Stimulated activated CD8-positive, alpha-beta memory T cell treated with anti-CD3 and anti-CD28 coated beads, Interleukin-7, amount 100 ng/mL, for 24 hours (primary cell): Measurements from ENCODE around the gene PPP4C.
"Not testable (repeated sequence)": the region's sequence is repeated elsewhere in the genome, so short reads cannot be mapped to it uniquely, and the experiment has no call there.

Experiments used
- DNase-seq: peaks from one replicate; pipeline ENCODE4 v3.0.0-alpha.2; 2020; ENCODE audit warnings: low read depth

PPP4C gene

DNA sequence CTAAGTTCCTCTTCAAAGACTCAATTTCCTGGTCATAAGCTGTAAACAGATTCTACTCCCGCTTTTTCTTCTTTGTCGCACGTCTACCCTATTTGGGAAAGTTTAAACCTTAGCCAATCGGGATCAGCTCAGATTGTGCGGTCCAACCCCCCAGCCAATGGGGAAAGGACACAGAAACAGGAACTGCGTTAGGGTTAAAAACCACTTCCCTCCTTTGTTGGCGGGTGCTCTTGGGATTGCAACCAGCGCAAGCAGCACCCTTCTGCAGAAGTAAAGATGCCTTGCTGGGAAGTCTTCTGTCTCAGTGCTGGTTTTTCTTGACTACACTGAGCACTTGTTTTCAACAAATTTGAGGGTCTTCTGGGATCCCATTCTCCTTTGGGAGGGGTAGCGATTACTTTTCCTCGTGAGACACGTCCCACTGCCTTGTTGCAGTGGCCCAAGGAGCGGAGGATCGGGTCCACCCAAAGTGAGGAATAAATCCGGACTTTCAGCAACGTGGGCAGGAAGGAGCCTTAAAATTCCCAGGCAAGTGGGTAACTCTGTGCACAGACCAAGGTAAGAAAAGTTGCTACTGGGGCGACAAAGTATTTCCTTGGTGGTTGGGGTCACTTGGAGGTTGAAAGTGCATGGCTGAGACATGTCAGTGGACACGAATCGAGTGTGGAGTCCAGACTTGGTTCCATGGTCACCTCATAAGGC, 21.2 kb downstream of the PPP4C start:
- no peak for DNase-seq

DNA sequence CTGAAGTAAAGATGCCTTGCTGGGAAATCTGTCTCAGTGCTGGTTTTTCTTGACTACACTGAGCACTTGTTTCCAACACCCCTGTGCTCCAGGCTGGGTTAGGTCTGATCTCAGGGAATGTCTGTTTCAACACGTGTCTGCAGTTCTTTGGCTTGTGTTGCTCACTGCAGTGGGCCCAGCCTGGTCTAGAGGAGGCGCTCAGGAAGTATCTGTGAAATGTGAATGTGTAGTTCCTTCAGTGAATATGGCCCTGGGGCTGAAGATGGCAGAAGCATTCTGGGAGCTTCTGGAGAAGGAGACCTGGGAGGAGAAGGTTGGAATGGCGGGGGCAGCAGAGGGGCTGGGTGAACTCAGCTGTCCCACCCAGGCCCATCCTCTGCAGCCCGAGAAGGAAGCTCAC, 28.3 kb downstream of the PPP4C start:
- no peak for DNase-seq

DNA sequence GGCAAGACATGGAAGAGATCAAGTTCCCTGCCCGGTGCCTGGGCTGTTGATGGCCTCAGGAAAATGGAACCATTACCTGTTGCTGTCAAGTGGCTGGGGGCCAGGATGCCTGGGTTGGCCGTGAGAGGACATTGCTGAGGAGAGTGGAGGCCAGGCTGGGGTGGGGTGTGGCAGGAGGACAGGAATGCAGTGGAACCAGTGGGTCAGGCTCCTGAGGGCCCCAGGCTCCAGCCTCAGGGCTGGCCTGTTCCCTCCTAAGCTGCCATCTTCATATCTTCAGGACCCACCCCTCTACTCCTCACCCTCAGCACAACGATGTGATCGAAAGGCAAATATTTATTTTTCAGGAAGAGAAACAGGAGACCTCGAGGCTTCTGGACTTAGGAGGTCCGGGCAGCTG, 28.7 kb downstream of the PPP4C start:
- DNase-seq: no peak

DNA sequence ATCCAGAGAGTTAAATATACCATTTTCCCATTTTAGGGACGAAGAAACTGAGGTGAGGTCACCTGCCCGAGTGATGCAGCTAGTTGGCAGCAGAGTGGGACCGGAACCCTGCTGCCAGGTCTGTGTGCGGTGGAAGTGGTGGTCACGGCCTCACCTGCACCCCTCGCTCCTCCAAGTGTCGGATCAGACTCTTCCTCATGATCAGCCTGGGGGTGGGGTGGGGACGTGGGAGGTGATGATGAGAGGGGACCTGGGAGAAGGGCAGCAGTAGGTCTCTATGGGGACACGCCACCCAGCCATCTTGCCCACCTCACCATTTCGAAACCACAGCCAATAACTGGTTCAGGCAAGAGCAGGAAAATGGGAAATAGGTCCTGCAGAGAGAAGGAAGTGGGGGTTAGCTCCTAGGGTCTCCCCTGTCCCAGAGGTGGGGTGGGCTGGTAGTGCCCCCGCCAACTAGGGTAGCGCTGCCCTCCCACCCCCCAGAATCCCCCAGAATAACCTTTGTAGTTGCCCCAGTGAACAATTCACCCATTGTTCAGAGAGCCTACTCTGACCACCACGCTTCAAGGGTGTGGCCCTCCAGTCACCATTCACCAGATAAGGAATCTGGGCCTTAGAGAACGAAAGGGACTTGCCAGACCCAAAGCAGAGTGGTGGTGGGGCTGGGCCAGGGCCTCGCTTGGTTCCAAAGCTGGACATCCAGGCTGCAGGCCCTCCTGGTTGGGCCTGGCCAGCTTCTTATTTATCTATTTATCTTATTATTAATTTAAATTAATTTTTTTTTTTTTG, 32.5 kb downstream of the PPP4C start:
- DNase-seq: no peak

DNA sequence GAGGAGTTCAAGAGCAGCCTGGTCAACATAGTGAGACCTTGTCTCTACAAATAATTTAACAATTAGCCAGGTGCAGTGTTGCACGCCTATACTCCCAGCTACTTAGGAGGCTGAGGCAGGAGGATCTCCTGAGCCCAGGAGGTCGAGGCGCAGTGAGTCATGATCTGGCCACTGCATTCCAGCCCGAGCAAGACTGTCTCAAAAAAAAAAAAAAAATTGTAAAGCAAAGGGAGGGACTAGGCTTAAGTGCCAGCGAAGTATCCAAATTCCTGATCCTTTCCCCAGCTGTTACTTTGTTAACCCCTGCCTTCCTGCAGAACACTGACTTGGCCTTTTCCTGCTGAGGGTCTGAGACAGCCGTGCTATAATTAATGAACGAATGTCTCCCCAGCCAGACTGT, 34.9 kb downstream of the PPP4C start:
- no peak for DNase-seq

DNA sequence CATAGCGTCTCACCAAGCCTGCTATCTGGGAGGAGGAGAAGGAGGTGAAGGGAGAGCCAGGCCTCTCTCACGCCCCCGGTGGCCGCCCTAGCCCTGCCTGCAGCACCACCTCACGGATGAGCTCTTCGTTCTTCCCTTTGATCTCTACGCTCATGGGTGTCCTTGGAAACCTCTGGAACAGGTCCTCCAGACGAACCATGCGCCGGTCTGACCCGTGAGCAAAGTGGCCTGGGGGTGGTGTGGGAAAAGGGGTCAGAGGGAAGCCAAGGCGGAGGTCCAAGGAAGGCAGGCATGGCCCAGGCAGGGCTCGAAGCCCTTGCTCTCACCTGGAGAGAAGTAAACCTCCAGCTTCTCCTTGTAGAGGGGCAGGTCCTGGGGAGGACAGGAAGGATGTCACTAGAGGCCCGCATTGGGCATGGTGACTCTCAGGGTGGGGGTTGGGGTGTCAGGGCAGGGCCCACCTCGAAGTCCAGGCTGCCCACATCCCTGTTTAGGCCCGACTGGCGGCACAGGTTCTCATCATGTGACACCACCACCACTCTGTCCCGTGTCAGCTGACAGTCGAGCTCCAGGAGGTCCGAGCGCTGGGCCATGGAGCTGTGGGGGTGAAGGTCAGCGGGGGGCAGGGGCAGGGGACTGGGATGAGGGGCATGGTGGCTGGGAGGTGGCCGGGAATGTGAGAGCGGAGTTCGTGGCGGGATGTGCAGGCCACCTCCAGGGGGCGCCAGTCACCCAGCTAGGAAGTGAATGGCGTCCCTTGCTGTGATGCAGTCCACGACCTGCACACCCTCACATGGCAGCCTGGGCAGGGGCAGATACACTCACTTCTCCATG, 36.6 kb downstream of the PPP4C start:
- DNase-seq: peak; percentile 37

DNA sequence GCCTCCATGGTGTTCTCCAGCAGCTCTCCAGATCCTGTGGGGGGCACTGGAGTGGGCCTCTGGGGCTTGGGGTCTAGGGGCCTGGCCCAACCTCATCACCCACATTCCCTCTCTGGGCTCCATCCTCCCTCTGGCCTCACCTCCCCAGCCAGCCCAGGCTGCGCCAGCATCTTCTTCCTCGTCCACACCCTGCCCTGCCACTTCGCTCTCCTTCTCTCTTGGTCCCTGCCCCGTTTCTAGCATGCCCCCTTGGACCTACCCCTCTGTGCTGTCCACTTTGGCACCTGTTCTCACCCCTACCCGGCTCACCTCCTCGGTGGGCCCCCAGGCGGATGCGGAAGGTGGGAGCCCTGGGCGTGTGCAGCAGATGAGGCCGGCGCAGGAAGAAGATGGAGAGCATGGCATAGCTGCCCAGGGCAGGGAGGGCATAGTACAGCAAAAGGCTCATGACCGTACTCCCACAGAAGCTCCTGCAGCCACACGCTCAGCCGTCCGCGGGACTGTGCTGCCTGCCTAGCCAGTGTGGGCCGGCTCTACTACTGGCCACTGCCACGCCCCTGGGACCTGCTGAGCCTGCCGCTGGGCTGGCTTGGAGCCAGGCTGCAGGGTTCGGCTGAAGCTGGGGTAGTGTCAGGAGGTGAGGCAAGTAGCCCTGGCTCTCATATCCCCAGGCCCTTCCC, 37.4 kb downstream of the PPP4C start, which contains the start of gene GDPD3:
Gene GDPD3 (minus strand): TSS at position 507 of the 680 bp plus-strand sequence. CDS start 59 bp downstream, at position 448.
- no peak for DNase-seq

DNA sequence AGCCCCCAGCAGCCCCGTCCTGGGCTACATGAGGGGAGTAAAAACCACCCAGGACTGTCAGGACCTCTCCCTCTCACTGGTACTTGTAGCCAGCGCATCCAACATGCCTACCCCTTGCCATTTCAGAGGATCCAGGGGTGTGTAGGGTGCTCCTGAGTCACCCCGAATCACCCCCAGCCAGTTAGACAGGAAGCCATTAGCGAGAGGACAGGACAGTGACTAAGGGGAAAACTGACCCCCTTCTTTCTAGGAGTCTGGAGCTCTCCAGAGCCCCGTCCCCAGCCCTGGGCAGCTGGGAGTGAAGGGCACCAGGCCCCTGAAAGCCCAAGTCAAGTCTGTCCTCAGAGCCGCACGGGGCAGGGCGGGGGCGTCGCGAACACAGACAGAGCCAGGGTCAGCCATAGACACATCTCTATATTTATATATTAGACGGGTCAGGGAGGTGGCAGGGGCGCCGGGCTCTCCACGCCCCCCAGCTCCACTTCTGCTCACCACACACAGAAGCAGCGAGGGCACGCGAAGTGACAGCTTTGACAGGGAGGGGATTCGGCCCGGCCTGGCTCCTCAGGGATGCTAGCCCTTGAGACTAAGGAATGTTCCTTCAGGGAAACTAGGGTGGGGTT, 38.0 kb downstream of the PPP4C start:
- no peak for DNase-seq

DNA sequence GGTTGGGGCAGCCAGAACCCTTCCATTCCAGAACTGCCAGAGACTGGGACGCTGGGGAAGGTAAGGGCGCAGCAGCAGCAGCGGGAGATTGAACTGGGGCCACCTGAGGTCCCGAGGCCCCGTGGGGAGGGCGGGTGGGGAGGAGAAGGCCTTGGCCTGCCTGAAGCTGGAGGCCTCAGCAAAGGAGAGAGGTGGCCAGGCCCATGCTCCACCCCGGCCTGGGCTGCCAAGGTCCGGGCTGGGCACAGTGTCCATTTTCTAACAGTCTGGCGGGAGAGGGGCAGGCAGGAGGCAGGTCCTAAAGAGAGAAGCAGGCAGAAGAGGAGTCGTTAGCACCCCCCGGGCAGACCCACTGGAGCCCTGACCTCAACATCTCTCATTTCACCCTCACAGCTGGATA, 38.6 kb downstream of the PPP4C start:
- no peak for DNase-seq

DNA sequence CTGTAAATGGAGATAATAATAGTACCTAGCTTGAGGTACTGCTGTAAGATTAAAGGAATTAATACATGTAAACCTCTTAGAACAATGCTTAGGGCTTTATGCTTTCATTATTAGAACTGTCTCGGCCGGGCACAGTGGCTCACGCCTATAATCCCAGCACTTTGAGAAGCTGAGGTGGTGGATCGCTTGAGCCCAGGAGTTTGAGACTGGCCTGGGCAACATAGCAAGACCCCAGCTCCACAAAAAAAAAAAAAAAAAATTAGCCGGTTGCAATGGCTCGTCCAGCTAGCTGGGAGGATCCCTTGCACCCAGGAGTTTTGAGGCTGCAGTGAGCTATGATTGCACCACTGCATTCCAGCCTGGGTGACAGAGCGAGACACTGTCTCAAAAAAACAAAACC, 39.0 kb downstream of the PPP4C start:
- not testable (repeated sequence) for DNase-seq

DNA sequence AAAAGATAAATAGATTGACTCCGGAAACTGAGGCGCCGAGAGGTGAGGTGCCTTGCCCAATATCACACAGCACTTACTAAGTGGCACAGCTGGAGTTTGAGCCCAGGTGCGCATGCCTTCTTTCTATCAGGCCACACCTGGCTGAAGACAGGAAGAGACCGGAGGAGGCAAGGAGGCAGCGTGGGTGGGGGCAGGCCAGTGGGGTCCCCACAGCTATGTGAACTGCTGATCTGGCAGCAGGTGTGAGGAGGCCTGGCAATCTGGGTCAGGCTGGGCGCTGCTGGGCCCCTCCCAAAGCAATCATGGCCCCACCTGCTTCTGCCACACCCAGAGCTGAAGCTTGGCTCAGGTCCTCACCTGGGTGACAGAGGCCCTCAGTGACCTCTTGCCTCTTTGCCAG, 39.4 kb downstream of the PPP4C start:
- no peak for DNase-seq

DNA sequence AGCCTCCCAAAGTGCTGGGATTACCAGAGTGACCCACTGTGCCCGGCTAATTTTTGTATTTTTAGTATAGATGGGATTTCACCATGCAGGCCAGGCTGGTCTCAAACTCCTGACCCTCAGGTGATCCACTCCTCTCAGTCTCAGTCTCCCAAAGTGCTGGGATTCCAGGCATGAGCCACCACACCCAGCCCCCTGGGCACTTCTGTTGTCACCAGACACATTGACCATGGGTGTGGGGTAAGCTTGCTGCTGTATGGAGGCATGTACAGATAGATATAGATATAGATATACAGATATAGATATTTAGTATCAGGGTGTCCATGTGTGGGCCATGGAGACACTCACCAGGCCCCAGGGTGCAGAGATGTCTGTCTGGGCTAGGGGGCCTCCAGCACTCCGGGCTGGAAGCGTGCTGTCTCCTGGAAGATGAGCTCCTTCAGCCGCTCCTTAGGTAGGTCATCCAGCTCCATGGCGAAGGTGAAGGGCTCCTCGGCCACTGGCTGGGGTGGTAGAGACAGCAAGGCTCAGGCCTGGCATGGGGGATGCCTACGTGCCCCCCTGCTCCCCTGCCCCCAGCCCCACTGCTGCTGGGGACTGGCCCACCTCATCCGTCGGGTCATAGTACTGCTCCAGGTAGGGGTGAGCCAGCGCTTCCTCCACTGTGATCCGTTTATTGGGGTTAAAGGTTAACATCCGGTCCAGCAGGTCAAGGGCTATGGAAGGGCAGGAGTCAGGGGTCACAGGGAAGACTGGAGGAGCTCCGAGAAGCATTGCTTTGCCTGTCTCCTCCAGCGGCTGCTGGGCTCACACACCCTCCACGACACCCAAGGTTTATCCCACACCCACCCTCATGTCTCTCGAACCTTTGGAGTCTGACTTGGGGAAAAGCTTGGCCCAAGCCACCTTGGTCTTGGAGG, 40.8 kb downstream of the PPP4C start:
- DNase-seq: no peak

DNA sequence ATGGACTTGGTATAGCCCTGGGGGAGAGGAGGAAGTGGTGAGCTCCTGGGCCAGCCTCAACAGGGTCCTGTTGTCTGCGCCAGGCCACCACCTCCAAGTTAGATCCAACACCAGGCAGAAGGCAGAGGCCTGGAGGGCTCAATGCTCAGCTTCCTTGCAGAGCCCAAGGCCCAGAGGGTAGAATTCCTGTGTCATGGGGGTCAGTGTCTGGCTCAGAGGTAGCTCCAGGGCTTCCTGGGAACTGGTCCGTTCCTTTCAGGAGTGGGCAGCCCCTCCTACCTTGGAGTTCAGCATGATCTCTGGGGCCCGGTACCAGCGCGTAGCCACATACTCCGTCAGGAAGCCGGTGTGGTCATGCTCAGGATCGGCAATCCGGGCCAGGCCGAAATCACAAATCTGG, 42.0 kb downstream of the PPP4C start:
- DNase-seq: no peak

DNA sequence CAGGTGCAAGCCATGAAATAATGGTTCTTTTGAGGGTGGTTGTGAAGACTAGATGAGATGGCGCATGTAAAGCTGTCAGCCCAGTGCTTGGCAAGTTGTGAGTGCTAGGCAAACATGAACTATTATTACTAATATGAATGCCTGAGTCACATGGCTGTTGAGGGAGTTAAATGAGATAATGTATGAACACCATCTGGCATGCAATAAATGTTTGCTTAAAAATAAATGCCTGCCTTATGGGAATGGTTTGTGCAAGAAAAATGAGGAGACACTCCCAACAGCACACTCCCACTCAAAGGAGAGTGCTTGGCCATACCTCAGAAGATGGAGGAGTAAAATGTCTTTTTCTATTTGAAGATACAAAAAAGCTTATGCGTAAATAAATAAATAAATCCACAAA, 43.6 kb downstream of the PPP4C start:
- DNase-seq: no peak

DNA sequence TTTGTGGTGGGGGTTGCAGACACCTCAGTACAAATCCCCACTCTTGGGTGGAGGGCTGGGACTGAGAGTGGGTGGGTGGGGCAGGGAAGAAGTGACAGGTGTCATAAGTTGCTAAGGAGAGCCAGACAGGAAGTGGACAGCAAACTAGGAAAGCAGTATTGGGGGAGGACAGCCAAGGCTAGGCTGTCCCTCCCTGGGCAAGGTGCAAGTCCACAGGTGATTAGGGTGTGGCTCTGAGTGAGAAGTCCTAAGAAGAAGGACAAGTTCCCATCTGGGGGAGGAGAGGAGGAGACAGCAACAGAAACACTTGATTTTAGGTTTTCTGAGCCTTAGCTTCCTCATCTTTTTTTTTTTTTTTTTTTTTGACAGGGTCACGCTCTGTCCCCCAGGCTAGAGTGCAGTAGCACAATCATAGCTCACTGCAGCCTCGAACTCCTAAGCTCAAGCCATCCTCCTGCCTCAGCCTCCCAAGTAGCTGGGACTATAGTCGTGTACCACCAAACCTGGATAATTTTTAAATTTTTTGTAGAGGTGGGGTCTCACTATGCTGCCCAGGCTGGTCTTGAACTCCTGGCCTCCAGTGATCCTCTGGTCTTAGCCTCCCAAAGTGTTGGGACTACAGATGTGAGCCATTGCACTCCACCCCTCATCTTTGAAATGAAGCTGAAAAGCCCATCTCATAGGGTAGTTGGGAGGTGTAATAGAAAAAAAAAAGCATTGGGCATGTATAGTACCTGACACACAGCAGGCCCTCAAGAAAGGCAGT, 44.7 kb downstream of the PPP4C start:
- no peak for DNase-seq

DNA sequence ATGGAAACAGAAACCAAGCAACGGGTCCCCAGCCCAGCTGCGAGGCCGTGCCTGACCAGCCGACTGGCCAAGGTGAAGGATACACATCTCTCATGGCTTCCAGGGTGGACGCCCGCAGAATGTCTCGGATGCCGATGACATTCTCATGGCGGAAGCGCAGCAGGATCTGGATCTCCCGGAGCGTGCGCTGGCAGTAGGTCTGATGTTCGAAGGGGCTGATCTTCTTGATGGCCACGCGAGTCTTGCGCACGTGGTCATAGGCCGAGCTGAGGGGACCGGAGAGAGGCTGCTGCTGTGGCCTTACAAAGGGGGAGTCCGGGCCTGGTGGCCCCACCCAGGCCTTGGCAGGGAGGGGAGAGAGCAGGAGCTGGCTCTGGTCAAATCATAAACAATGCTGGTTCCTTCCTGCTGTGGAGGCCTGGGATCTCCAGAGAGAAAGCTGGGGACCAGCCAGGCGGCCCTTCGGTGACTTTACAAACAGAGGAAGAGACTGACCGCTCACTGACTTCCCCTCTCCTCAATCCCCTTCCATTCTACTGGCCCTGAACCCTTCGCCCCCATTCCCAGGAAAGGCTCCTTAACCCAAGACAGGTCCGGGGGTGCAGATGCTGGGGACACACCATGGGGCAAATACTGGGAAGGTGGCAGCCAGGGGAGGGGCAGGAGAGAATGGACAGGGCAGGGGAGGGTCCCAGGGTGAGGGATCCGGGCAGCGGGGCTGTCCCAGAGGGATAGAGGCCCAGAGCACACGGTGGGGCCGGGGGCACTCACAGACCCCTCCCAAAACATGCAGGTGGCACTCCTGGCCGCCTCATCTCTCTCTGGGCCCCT, 46.2 kb downstream of the PPP4C start:
- no peak for DNase-seq

DNA sequence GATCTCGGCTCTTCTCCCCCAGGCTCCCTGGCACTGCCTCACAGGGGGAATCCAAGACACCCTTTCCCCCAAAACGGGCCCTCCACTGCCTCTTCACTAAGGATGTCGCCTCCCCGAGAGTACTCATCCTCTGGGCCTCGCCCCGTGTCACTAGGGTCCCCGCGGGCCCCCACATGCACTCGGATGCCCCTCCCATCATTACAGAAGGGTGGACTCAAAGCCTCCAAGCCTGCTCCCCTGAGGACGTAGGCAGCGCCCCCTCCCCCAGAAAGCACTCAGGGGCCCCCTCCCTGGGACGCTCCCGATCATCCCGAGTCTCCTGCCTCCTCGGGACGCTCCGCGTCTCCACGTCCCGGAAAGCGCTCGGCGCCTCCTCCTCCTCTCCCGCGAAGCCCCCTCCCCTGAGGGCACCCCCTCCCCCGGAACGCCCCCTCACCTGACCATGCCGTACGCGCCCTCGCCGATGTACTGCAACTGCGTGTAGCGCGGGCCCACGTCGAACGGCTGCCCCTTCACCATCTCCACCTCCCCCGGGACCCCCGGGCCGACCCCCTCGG, 46.9 kb downstream of the PPP4C start:
- no peak for DNase-seq

DNA sequence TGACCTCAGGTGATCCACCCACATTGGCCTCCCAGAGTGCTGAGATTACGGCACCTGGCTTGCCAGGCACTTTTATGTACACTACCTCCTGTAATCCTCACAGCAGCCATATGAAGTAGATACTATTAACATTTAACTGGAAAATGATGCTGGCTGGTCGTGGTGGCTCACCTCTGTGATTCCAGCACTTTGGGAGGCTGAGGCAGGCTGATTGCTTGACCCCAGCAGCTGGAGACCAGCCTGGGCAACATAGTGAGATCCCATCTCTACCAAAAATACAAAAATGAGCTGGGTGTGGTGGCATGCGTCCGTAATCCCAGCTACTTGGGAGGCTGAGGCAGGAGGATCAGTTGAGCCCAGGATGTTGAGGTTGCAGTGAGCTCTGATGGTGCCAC, 49.2 kb downstream of the PPP4C start:
- no peak for DNase-seq

DNA sequence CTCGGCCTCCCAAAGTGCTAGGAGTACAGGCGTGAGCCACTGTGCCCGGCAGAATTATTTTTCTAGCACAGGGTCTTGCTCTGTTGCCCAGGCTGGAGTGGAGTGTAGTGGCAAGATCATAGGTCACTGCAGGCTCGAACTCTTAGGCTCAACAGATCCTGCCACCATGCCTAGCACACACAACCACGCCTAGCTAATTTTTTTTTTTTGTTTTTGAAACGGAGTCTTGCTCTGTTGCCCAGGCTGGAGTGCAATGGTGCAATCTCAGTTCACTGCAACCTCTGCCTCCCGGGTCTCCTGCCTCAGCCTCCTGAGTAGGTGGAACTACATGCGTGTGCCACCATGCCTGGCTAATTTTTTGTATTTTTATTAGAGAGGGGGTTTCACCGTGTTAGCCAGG, 49.9 kb downstream of the PPP4C start:
- DNase-seq: not testable (repeated sequence)
